Measurements from ENCODE around the gene TAB2.

Gene TAB2

DNA sequence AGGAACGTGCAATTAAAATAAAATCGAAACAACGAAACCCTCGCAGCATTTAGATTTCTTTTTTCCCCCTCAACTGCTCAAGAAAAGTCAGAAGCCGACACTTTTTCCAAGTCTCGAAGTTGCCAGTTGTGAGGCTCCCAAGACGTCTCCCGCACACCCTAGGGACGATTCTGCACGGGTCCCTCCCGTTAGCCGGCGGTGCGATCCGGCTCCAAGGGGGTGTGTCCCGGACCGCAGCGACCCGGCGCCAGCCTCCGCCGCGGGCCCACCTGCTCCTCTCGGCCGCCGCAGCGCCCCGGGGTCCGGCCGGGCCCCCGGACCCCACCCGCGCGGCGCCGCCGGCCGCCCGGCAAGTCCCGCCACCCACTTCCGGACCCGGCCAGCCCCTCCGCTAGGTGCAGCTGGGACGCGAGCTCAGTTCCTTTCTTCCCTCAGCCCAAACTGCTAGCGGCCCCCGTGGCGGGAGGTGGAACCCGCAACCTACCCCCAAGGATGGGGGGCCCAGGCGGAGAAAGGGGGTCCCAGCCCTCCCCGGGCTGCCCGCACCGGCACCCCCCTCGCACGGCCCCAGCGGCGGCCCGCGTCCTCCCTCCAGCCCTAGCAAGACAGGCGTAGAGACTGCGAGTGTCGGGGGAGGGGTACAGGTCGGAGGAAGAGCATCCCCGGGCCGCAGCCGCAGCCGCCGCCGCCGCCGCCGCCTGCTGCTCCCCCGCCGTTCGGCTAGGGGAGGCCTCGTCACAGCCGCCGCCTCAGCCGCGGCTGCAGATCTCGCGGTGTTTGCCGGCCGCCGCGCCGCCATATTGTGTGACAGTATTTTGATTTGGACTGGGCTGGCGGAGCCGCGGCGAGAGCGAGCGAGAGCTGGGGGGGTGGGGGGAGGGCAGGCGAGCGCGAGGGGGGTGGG, 520 bp upstream of the TAB2 start (continued):
- TF ChIP-seq, protein P1, sequence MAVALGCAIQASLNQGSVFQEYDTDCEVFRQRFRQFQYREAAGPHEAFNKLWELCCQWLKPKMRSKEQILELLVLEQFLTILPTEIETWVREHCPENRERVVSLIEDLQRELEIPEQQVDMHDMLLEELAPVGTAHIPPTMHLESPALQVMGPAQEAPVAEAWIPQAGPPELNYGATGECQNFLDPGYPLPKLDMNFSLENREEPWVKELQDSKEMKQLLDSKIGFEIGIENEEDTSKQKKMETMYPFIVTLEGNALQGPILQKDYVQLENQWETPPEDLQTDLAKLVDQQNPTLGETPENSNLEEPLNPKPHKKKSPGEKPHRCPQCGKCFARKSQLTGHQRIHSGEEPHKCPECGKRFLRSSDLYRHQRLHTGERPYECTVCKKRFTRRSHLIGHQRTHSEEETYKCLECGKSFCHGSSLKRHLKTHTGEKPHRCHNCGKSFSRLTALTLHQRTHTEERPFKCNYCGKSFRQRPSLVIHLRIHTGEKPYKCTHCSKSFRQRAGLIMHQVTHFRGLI (tag by site-specific recombination; IDR thresholded peaks at IDR 0.05) = peak; percentile 32; the same call in 1 of the 2 replicates
- TF ChIP-seq ZNF747 (tag by site-specific recombination; IDR thresholded peaks at IDR 0.05) = no peak
- no peak for TF ChIP-seq ZNF114 (tag by site-specific recombination; IDR thresholded peaks at IDR 0.05)
- no peak for TF ChIP-seq ZNF510 (tag by site-specific recombination; IDR thresholded peaks at IDR 0.05; ENCODE audit: insufficient replicate concordance)
- no peak for TF ChIP-seq ZNF19 (tag by site-specific recombination; IDR thresholded peaks at IDR 0.05; ENCODE audit: low read depth)
- no peak for TF ChIP-seq ZNF23 (tag by site-specific recombination; IDR thresholded peaks at IDR 0.05; ENCODE audit: borderline replicate concordance)
- peak; percentile 87 for TF ChIP-seq ZNF580 (tag by site-specific recombination; IDR thresholded peaks at IDR 0.05)
- TF ChIP-seq ZFP37 (tag by site-specific recombination; IDR thresholded peaks at IDR 0.05) = peak; percentile 67; the same call in 1 of the 2 replicates
- TF ChIP-seq ZNF362 (tag by site-specific recombination; IDR thresholded peaks at IDR 0.05) = no peak
- TF ChIP-seq, protein P2, sequence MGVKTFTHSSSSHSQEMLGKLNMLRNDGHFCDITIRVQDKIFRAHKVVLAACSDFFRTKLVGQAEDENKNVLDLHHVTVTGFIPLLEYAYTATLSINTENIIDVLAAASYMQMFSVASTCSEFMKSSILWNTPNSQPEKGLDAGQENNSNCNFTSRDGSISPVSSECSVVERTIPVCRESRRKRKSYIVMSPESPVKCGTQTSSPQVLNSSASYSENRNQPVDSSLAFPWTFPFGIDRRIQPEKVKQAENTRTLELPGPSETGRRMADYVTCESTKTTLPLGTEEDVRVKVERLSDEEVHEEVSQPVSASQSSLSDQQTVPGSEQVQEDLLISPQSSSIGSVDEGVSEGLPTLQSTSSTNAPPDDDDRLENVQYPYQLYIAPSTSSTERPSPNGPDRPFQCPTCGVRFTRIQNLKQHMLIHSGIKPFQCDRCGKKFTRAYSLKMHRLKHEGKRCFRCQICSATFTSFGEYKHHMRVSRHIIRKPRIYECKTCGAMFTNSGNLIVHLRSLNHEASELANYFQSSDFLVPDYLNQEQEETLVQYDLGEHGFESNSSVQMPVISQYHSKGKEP (tag by site-specific recombination; IDR thresholded peaks at IDR 0.05) = peak; percentile 47
- no peak for TF ChIP-seq ZNF239 (tag by site-specific recombination; IDR thresholded peaks at IDR 0.05)
- no peak for TF ChIP-seq GLI2 (tag by site-specific recombination; IDR thresholded peaks at IDR 0.05; ENCODE audit: borderline replicate concordance, low read depth)
- TF ChIP-seq, protein P3, sequence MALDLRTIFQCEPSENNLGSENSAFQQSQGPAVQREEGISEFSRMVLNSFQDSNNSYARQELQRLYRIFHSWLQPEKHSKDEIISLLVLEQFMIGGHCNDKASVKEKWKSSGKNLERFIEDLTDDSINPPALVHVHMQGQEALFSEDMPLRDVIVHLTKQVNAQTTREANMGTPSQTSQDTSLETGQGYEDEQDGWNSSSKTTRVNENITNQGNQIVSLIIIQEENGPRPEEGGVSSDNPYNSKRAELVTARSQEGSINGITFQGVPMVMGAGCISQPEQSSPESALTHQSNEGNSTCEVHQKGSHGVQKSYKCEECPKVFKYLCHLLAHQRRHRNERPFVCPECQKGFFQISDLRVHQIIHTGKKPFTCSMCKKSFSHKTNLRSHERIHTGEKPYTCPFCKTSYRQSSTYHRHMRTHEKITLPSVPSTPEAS (tag by site-specific recombination; IDR thresholded peaks at IDR 0.05) = peak; percentile 21; the same call in 1 of the 2 replicates
- TF ChIP-seq MEIS1 (CRISPR knock-in tag; IDR thresholded peaks at IDR 0.05; ENCODE audit: borderline replicate concordance) = no peak
- no peak for TF ChIP-seq ZNF133 (tag by site-specific recombination; IDR thresholded peaks at IDR 0.05)
- TF ChIP-seq ZNF621 (tag by site-specific recombination; IDR thresholded peaks at IDR 0.05) = no peak
- TF ChIP-seq ZFHX2 (tag by site-specific recombination; conservative IDR thresholded peaks at IDR 0.05) = peak; percentile 46
- no peak for TF ChIP-seq ZNF433 (tag by site-specific recombination; IDR thresholded peaks at IDR 0.05; ENCODE audit: low read depth)
- TF ChIP-seq ZNF223 (tag by site-specific recombination; IDR thresholded peaks at IDR 0.05) = peak; percentile 65; the same call in 1 of the 2 replicates
- no peak for TF ChIP-seq ZNF366 (tag by site-specific recombination; conservative IDR thresholded peaks at IDR 0.05)
- TF ChIP-seq SP3 (tag by site-specific recombination; IDR thresholded peaks at IDR 0.05) = no peak; the same call in 1 of the 2 replicates
- TF ChIP-seq TCF7L2 (IDR thresholded peaks at IDR 0.05; ENCODE audit: borderline replicate concordance, low read depth, low read length) = no peak
- peak; percentile 59; the same call in 1 of the 2 replicates for TF ChIP-seq ZNF629 (tag by site-specific recombination; IDR thresholded peaks at IDR 0.05)
- peak; percentile 98 for TF ChIP-seq GLIS2 (tag by site-specific recombination; IDR thresholded peaks at IDR 0.05)
- TF ChIP-seq, protein P4, sequence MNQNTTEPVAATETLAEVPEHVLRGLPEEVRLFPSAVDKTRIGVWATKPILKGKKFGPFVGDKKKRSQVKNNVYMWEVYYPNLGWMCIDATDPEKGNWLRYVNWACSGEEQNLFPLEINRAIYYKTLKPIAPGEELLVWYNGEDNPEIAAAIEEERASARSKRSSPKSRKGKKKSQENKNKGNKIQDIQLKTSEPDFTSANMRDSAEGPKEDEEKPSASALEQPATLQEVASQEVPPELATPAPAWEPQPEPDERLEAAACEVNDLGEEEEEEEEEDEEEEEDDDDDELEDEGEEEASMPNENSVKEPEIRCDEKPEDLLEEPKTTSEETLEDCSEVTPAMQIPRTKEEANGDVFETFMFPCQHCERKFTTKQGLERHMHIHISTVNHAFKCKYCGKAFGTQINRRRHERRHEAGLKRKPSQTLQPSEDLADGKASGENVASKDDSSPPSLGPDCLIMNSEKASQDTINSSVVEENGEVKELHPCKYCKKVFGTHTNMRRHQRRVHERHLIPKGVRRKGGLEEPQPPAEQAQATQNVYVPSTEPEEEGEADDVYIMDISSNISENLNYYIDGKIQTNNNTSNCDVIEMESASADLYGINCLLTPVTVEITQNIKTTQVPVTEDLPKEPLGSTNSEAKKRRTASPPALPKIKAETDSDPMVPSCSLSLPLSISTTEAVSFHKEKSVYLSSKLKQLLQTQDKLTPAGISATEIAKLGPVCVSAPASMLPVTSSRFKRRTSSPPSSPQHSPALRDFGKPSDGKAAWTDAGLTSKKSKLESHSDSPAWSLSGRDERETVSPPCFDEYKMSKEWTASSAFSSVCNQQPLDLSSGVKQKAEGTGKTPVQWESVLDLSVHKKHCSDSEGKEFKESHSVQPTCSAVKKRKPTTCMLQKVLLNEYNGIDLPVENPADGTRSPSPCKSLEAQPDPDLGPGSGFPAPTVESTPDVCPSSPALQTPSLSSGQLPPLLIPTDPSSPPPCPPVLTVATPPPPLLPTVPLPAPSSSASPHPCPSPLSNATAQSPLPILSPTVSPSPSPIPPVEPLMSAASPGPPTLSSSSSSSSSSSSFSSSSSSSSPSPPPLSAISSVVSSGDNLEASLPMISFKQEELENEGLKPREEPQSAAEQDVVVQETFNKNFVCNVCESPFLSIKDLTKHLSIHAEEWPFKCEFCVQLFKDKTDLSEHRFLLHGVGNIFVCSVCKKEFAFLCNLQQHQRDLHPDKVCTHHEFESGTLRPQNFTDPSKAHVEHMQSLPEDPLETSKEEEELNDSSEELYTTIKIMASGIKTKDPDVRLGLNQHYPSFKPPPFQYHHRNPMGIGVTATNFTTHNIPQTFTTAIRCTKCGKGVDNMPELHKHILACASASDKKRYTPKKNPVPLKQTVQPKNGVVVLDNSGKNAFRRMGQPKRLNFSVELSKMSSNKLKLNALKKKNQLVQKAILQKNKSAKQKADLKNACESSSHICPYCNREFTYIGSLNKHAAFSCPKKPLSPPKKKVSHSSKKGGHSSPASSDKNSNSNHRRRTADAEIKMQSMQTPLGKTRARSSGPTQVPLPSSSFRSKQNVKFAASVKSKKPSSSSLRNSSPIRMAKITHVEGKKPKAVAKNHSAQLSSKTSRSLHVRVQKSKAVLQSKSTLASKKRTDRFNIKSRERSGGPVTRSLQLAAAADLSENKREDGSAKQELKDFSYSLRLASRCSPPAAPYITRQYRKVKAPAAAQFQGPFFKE (tag by site-specific recombination; IDR thresholded peaks at IDR 0.05; ENCODE audit: borderline replicate concordance) = no peak
- no peak for TF ChIP-seq ZNF302 (tag by site-specific recombination; IDR thresholded peaks at IDR 0.05; ENCODE audit: low read depth)
- no peak for TF ChIP-seq ZNF248 (tag by site-specific recombination; IDR thresholded peaks at IDR 0.05)
